ENCODE results near the gene CHMP1B.

Gene CHMP1B, protein sequence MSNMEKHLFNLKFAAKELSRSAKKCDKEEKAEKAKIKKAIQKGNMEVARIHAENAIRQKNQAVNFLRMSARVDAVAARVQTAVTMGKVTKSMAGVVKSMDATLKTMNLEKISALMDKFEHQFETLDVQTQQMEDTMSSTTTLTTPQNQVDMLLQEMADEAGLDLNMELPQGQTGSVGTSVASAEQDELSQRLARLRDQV

DNA sequence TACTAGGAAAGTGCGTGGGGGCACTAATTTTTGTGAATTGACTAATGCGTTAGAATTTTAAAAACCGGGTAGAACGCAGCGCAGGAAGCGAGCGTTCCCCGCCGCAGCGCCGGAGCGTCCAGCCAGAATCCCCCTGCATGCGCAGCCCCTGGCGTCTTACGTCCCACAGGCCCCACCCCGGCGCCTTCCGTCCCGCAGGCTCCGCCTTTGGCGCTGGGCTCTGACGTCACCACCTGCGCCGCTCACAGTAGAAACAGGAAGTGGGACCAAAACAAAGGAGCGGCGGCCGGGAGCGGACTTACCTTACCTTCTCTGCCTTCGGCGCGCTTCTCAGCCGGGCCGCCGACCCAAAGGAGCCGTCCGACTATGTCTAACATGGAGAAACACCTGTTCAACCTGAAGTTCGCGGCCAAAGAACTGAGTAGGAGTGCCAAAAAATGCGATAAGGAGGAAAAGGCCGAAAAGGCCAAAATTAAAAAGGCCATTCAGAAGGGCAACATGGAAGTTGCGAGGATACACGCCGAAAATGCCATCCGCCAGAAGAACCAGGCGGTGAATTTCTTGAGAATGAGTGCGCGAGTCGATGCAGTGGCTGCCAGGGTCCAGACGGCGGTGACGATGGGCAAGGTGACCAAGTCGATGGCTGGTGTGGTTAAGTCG, at the start of gene CHMP1B:
CHMP1B (plus strand) TSS at position 268 of the 660 bp plus-strand sequence; CDS start at position 367, 99 bp downstream.
- peak; percentile 59 for DNase-seq

- no peak for DNase-seq
These were observed 49.6 kb upstream of the CHMP1B start for GRCh38 chr18:11801573-11801972.

DNA sequence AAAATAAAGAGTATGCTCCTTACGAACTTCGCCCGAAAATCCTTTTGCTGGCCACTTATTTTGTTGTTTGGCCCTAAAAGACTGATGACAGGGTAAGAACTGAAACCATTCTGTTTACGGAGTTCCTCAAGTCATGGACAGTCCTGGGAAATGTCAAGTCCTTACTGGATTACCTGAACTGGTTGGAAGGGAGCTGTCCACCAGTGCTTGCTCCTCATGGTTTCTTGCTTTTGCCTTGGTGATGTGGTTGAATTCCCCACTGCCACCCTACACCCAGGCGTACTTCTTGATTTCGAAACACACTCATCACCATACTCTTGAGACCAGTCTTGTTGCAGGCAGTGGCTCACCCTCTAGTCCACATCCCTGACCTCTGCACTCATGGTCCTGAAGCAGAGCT, 49.1 kb upstream of the CHMP1B start:
- DNase-seq, result no peak

DNA sequence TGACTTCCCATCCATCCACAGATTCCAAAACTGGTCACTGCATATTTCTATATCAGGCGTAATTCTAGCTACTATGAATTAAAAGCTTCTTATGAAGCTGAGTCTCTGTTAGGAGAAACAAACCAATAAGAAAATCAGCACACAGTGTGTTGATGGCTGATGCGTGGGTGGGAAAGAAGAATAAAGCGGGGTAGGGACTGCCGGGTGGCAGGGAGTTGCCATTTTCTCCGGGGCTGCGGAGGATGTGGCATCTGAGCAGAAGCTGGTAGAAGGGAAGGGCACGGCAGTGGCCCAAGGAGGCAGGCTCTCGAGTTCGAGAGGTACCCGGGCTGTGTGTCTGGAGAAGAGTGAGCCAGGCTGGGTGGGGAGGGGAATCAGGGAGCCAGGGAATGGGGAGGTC, 48.6 kb upstream of the CHMP1B start:
- DNase-seq, result no peak

DNA sequence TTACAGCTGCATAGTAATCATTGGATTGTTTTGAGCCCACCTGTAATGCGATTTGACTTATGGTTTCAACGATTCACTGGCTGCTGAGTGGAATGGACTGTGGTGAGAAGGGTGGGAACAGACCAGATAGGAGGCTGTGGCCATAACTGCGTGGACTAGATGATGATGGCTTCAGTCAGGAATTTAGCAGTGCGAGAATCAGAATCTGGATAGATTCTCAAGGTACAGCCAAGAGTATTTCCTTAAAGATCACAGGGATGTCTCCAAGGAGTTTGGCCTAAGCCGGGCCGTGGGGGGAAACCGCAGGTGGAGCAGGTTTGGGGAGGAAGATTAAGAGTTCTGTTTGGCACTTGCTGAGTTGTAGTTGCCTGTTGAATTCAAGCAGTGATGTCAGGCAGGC, 44.0 kb upstream of the CHMP1B start:
- DNase-seq, result no peak

- no peak for DNase-seq
These were observed 43.0 kb upstream of the CHMP1B start for GRCh38 chr18:11808001-11808855.

DNA sequence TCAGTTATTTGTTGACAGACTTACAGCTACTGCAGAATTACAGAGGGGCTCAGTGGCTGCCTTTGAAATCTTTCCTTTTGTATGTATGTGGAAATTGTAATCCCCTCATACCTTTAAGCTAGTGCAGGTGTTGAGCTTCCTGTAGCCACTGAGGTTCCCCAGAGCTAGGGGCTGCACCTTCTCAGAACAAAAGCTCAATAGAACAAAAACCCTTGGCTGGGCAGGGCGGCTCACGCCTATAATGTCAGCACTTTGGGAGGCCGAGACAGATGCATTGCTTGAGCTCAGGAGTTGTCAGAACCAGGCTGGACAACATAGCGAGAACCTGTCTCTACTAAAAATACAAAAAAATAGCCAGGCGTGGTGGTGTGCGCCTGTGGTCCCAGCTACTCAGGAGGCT, 41.3 kb upstream of the CHMP1B start:
- no peak for DNase-seq

- no peak for DNase-seq
These were observed 40.8 kb upstream of the CHMP1B start for GRCh38 chr18:11810379-11810778.

- DNase-seq, result no peak
These were observed 40.2 kb upstream of the CHMP1B start for GRCh38 chr18:11811009-11811408.

GRCh38 chr18:11817229-11817628, 34.0 kb upstream of the CHMP1B start:
- no peak for DNase-seq

DNA sequence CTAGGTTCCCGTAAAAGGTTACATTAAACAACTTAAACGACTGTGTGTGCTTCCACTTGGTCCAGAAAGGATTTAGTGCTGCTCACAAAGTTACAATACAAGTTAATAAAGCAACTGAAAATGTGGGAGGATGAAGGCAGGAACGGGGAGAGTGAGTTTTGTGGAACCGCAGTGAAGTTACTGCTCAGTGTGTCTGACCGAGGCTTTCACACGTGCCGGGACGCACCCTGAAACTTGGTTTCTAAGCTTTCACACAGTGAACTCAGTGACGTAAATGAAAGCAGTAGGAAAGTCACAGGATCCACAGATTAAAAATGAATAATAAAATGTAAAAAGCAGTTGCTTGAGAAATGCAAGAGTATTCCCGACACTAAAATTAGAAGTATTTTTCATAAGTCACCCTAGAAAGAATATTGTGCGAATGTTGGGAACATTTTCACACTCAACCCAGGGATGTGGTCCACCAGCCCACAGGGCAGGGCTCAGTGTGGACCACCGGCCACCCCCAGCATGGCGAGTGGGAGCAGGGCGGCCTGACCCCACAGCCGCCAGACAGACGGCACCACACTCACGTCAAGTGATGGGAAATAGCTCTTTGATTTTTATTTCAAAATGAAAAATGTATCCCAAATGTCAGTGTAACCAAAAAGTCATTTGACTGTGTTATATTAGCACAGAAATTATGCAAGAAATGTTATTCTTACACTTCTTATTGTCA, 32.6 kb upstream of the CHMP1B start:
- DNase-seq, result no peak

DNA sequence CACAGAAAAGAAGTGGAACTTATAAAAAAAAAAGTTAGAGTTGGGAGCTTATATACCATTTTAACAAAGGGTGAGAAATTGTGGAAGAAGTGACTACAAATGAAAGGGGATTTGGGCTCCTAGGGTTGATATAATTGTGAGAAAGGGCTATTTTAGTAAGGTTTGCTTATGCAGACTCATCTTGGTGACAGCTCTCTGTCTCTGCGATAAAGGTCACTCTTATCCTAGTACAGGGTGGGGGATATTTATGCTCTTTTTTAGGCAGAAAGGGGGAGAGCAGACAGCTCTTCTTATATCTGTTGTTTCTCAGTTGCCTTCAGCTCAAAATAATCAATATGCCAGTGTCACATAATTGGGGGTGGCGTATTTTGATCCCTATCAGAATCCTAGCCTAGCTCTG, 31.3 kb upstream of the CHMP1B start:
- DNase-seq, result no peak

DNA sequence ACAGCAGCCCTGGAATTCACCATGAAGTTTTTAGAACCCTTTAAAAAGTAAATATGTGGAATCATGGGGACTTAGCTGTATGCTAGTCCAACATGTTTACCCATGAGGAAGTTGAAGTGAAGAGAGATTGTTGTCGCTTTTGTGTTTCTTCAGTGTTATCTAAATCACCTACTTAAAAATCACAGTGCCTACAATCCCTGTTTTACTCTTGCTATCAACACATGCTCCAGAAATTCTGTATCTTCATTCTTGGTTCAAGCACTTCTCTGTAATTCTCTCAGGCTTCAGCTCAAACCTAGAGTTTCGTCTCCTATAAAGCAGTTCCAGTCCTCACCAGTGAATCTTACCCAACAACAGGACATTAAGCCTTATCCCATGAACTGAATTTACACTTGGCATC, 30.5 kb upstream of the CHMP1B start:
- no peak for DNase-seq

DNA sequence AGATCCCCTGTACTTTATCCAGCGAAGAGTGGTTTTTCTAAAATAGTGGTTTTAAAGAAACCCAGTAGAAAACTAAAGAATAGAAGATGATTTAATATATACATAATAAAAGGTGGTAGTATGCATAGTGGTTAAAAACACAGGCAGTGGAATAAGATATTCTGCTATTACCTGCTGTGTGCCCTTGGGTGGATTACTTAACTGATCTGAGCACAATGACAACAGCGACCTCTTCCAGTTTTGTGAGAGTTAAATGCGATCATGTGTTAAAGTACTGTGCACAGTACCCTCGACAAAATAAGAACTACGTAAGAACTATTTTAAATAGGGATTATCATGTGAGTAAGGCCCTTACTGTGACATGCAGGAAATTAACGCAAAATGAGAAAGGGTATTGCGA, 30.0 kb upstream of the CHMP1B start:
- DNase-seq, result no peak

DNA sequence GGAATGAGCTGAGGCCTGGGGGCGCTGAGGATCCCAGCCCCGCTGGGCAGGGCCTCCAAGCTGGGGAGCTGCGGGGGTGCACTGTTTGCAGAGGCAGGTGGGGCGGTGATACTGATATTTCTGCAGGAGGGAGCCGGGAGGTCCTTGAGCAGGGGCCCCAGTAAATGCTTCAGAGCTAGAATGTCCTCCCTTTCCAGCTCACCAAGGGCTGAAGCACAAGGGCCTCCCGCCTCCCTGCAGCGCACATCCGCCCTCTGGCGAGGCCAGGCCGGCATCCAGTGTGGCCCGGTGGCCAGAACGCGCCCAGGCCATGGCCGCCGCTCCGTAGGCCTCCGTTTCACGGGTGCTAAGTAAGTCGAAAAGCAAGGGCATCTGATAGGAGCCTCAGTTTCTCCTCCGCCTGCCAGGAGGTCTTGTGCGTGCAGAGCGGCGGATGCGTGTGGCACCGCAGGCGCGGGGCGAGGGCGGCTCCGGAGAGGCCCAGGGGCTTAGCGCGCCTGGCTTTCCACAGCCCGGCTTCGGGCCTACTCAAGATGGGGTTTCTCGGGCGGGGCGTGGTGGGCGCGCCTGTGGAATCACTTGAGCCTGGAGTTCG, 29.5 kb upstream of the CHMP1B start:
- DNase-seq, result no peak

- DNase-seq, result no peak
These were observed 27.7 kb upstream of the CHMP1B start for GRCh38 chr18:11823545-11823944.

GRCh38 chr18:11826836-11827235, 24.4 kb upstream of the CHMP1B start:
- DNase-seq, result no peak

DNA sequence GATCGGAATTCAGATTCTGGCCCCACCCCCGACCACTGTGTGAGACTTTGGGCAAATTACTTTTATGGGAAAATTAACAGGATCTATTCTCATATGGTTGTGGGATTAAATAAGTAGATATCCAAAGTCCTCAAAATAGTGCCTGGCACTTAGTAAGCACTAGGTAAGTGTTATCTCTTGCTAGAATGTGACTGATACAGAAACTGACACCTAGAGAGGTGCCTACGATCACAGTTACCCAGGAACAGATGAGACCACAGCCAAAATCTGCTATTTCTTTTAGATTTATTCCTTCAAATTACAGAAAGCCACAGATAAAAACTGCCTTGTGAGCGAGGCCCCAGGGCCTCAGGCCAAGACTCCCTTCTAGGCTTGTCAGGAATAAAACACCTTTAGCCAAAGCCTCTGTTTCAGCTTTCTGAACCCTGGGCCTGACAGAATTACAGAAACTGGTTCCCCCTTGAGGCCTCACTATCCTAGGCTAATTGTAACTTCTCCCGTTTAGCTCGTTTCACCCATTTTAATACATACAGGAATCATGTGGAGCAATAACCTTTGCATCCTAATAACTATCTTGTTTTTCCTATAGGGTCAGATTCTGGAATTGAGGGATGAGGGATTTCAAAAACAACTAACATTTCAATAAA, 22.3 kb upstream of the CHMP1B start:
- no peak for DNase-seq

DNA sequence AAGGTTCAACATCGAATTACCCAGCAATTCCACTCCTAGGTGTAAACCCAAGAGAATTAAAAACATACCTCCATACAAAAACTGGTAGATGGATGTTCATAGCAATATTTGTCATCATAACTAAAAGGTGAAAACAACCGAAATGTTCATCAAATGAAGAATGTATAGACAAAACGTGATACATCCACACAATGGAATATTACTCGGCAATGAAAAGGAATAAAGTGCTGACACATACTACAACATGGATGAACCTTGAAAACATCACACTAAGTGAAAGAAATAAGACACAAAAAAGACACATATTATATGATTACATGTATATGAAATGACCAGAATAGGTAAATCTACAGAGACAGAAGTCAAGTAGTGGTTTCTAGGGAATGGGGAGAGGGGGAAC, 20.6 kb upstream of the CHMP1B start:
- DNase-seq, result no peak

DNA sequence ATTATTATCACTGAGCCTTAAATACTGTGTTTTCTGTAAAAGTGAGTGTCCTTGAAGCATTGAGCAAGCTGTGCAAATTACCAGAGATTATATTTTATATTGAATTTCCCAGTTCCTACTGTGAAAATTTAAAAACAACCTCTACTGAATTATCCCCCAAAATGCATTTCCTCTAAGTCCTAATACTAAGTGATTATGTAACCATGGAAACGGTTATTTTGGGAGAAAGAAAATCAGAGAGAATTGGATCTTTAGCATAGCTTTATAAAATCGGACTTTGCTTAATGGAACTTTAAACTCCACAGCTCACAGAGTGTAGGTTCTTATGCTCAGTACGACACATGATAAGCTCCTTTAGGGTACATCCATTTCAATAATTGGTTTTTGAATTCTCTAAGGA, 19.3 kb upstream of the CHMP1B start:
- no peak for DNase-seq

DNA sequence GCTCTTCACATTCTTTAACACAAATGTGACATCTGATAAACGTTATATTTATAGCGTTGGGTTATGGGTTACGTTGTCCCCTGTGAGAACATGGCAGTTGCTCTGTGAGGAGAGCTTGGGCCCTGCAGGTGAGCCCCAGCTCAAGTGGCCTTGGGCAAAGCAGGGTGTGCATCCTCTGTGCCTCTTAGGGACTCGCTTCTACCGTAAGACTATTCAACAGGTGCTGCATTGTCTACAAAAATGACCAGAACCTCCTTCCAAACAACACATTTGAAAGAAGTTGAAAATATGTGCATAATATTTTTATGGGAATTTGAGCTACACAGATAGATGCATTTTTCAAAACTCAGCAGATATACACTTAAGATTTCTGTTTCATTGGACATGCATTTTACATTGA, 16.4 kb upstream of the CHMP1B start:
- DNase-seq, result no peak

DNA sequence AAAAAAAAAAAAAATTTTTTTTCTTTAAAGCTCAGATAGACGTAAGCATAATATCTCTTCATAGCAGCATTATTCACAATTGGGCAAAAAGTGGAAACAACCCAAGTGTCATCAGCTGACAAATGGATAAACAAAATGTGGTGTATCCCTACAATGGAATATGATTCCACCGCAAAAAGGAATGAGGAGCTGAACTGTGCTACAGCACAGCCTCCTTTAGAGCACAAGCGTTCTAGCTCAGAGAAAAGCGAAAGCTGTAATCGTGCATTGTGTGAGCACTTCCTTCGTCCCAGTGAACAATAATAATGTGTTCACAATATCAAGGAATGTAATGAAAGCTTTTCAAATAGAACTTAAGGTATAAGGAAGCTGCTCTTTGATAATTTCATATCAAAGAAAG, 11.7 kb upstream of the CHMP1B start:
- no peak for DNase-seq

DNA sequence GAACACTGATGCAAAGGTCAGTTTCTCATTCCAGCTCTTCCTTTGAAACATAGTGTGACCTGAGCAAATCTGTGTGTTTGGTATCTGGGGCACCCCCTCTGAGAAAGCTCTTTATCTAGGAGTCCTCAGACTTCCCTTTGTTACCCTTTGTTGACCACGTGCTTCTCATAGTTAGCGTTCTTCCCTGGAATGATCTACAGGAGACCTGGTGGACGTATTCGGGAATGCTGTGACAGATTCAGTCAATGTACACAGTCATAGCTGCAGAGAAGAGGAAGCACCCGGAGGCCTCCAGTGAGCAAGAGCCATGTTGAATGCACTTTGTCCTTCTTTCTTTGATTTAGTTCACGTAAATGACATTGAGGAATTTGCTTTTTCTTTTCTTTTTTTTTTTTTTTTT, 10.7 kb upstream of the CHMP1B start:
- DNase-seq, result no peak
